ENCODE data around the gene HOXA13. TPM values are rescaled to one million over a fixed set of nuclear protein-coding genes. Genes with fewer than 3 reads are reported as not detected.
A peak's percentile ranks its signal among the peaks of the same experiment; 100 is the strongest.

Gene HOXA13
- total RNA-seq, 1 donor: 8.0 TPM

DNA sequence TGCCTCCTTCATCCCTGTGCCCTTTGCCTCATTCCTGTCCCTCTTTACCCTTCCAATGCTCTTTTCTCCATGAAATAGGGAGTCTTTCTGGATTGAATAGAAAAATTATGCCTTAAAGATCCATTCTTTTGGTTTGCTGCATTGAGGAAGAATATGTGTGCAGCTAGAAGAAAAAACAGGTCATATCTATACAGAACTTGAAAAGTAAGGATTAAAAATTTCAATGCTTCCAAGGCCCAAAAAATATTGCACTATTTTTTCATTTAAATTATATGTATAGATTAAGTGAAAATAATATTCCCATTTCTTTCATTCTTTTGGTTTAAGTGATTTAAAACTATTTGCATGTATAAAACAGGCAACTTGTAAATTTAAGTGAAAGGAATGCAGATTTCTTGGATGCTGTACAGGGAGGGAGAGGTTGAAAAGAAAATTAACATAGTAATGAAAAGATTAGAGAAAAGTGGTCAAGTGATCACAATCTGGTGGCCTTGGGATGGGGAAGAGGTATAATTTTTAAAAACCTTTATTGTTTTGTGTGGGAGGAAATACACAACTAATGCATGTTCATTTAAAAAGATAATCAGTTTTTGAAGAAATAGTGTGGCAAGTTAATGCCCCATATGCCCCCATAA lies 24.2 kb upstream of the HOXA13 start:
- Histone ChIP-seq H2AFZ (ENCODE audit: low read length) (no peak overlapping the region), H3K4me1 (ENCODE audit: insufficient read depth, low read length) (no peaks in the 10 kb centered on the region), H3K9me3 (ENCODE audit: low read depth, low read length) (no peaks in the 10 kb centered on the region), H3K27me3 (ENCODE audit: insufficient read depth, low read length) (peaks cover 33% of the 10 kb centered on the region), H3K36me3 (ENCODE audit: insufficient read depth, low read length) (no peaks in the 10 kb centered on the region), H4K20me1 (ENCODE audit: insufficient read depth, low read length) (no peaks in the 10 kb centered on the region), H3K4me2 (ENCODE audit: insufficient read depth, low read length) (no peak overlapping the region), H3K4me3 (ENCODE audit: insufficient read depth, low read length) (no peak overlapping the region), H3K27ac (ENCODE audit: low read depth, low read length) (no peak overlapping the region), H3K79me2 (ENCODE audit: insufficient read depth, low read length) (no peaks in the 10 kb centered on the region)
- no peak for DNase-seq (ENCODE audit: insufficient read length, low spot score, missing footprints)
- TF ChIP-seq, protein P1, sequence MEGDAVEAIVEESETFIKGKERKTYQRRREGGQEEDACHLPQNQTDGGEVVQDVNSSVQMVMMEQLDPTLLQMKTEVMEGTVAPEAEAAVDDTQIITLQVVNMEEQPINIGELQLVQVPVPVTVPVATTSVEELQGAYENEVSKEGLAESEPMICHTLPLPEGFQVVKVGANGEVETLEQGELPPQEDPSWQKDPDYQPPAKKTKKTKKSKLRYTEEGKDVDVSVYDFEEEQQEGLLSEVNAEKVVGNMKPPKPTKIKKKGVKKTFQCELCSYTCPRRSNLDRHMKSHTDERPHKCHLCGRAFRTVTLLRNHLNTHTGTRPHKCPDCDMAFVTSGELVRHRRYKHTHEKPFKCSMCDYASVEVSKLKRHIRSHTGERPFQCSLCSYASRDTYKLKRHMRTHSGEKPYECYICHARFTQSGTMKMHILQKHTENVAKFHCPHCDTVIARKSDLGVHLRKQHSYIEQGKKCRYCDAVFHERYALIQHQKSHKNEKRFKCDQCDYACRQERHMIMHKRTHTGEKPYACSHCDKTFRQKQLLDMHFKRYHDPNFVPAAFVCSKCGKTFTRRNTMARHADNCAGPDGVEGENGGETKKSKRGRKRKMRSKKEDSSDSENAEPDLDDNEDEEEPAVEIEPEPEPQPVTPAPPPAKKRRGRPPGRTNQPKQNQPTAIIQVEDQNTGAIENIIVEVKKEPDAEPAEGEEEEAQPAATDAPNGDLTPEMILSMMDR (IDR thresholded peaks at IDR 0.05; ENCODE audit: extremely low read depth, low read depth, low read length): no peak

GRCh38 chr7:27221201-27221797 lies 21.4 kb upstream of the HOXA13 start:
- no peaks in the 10 kb centered on the region for H3K36me3 ChIP-seq (ENCODE audit: insufficient read depth, low read length)
- peaks cover 33% of the 10 kb centered on the region for H3K27me3 ChIP-seq (ENCODE audit: insufficient read depth, low read length)
- H3K4me2 ChIP-seq (ENCODE audit: insufficient read depth, low read length): no peak overlapping the region
- DNase-seq (ENCODE audit: insufficient read length, low spot score, missing footprints): peak; percentile 77
- no peaks in the 10 kb centered on the region for H3K79me2 ChIP-seq (ENCODE audit: insufficient read depth, low read length)
- H2AFZ ChIP-seq (ENCODE audit: low read length): no peak overlapping the region
- H3K9me3 ChIP-seq (ENCODE audit: low read depth, low read length): no peaks in the 10 kb centered on the region
- no peaks in the 10 kb centered on the region for H3K4me1 ChIP-seq (ENCODE audit: insufficient read depth, low read length)
- H3K27ac ChIP-seq (ENCODE audit: low read depth, low read length): no peak overlapping the region
- H3K4me3 ChIP-seq (ENCODE audit: insufficient read depth, low read length): no peak overlapping the region
- TF ChIP-seq, protein P1 (IDR thresholded peaks at IDR 0.05; ENCODE audit: extremely low read depth, low read depth, low read length): no peak
- no peaks in the 10 kb centered on the region for H4K20me1 ChIP-seq (ENCODE audit: insufficient read depth, low read length)

GRCh38 chr7:27220440-27220955 lies 20.6 kb upstream of the HOXA13 start:
- Histone ChIP-seq H3K79me2 (ENCODE audit: insufficient read depth, low read length) (no peaks in the 10 kb centered on the region), H3K36me3 (ENCODE audit: insufficient read depth, low read length) (no peaks in the 10 kb centered on the region), H3K27me3 (ENCODE audit: insufficient read depth, low read length) (peaks cover 26% of the 10 kb centered on the region), H4K20me1 (ENCODE audit: insufficient read depth, low read length) (no peaks in the 10 kb centered on the region), H3K9me3 (ENCODE audit: low read depth, low read length) (no peaks in the 10 kb centered on the region), H3K4me2 (ENCODE audit: insufficient read depth, low read length) (no peak overlapping the region), H3K4me1 (ENCODE audit: insufficient read depth, low read length) (no peaks in the 10 kb centered on the region), H2AFZ (ENCODE audit: low read length) (no peak overlapping the region), H3K4me3 (ENCODE audit: insufficient read depth, low read length) (no peak overlapping the region), H3K27ac (ENCODE audit: low read depth, low read length) (no peak overlapping the region)
- DNase-seq (ENCODE audit: insufficient read length, low spot score, missing footprints): peak; percentile 68
- TF ChIP-seq, protein P1 (IDR thresholded peaks at IDR 0.05; ENCODE audit: extremely low read depth, low read depth, low read length): no peak

GRCh38 chr7:27219821-27220220 lies 19.9 kb upstream of the HOXA13 start:
- TF ChIP-seq, protein P1 (IDR thresholded peaks at IDR 0.05; ENCODE audit: extremely low read depth, low read depth, low read length): no peak
- H3K9me3 ChIP-seq (ENCODE audit: low read depth, low read length): no peaks in the 10 kb centered on the region
- H3K4me2 ChIP-seq (ENCODE audit: insufficient read depth, low read length): no peak overlapping the region
- no peaks in the 10 kb centered on the region for H3K36me3 ChIP-seq (ENCODE audit: insufficient read depth, low read length)
- no peak overlapping the region for H2AFZ ChIP-seq (ENCODE audit: low read length)
- H3K4me3 ChIP-seq (ENCODE audit: insufficient read depth, low read length): no peak overlapping the region
- no peaks in the 10 kb centered on the region for H4K20me1 ChIP-seq (ENCODE audit: insufficient read depth, low read length)
- peaks cover 19% of the 10 kb centered on the region for H3K27me3 ChIP-seq (ENCODE audit: insufficient read depth, low read length)
- H3K79me2 ChIP-seq (ENCODE audit: insufficient read depth, low read length): no peaks in the 10 kb centered on the region
- no peak overlapping the region for H3K27ac ChIP-seq (ENCODE audit: low read depth, low read length)
- DNase-seq (ENCODE audit: insufficient read length, low spot score, missing footprints): no peak
- no peaks in the 10 kb centered on the region for H3K4me1 ChIP-seq (ENCODE audit: insufficient read depth, low read length)

Measured in osteoblast (primary cell).